GM18909 (cell line): ENCODE data around the gene TRAPPC4.
"Not testable (repeated sequence)": the region's sequence is repeated elsewhere in the genome, so short reads cannot be mapped to it uniquely, and the experiment has no call there.

Experiments
- ATAC-seq: cut with Tn5 transposase; IDR thresholded peaks from one replicate; pipeline ENCODE4 v1.9.1; 2021; ENCODE audit warnings: mild to moderate bottlenecking; ENCODE audit not compliant: unreplicated experiment, poor library complexity

TRAPPC4 gene

GRCh38 chr11:119012629-119013170, 5.9 kb upstream of the TRAPPC4 start:
- no peak for ATAC-seq

GRCh38 chr11:119014209-119014924, 4.2 kb upstream of the TRAPPC4 start:
- no peak for ATAC-seq

DNA sequence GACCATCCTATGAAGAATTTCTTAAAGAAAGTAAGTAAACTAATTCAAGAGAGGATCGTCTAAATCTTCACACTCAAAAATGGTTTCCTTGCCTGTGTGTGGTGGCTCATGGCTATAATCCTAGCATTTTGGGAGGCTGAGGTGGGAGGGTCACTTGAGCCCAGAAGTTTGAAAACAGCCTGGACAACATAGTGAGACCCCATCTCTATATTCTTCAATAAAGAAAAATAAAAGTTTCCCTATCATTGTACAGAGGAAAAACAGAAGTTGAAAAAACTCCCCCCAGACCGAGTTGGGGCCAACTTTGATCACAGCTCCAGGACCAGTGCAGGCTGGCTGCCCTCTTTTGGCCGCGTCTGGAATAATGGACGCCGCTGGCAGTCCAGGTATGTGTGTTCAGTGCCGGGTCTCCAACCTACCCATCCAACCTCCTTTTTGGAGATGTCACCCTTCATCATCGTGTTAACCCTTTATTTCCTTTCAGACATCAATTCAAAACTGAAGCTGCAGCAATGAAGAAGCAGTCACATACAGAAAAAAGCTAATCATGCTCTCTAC, 3.4 kb upstream of the TRAPPC4 start:
- ATAC-seq, result no peak

DNA sequence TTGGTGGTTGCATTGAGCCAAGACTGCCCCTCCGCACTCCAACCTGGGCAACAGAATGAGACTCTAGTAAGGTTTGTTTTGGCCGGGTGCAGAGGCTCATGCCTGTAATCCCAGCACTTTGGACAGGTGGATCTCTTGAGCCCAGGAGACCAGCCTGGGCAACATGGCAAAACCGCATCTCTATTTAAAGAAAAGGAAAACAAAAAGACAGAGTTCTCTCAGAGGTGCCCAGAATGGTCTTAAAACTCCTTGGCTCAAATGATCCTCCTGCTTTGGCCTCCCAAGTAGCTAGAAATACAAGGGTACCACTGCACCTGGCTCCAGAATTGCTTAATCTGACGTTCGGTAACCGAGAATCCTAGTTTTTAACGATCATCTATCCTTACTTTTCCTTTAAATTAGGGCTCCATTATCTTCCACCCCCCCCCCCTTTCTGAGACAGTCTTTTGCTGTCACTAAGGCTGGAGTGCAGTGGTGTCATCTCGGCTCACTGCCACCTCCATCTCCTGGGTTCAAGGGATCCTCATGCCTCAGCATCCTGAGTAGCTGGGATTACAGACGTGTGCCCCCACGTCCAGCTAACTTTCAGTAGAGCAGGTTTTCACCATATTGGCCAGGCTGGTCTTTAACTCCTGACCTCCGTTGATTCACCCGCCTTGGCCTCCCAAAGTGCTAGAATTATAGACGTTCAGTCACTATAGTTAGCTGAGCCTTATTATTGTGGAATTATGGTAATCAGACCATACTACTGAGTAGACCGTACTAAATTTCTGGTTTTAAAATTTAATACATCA, 2.2 kb upstream of the TRAPPC4 start:
- no peak for ATAC-seq

DNA sequence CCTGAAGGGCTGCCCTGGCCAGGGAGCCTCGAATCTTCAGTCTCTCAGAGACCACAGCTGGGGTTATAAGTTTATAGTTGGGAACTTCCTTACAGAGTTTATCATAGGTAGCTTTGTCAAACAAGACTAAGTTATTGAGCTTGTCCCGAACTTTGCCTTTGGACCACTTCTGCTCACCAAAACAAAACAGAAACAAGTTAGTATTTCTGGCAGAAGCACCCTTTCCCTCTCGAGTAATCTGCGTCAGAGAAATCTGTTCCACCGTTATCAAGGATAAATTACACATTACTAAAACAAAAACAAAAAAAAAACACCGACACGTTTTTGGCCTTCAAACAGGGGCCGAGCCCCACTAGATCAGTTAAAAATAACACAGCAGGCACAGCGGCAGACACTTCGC, 1.2 kb upstream of the TRAPPC4 start:
- ATAC-seq, result not testable (repeated sequence)

DNA sequence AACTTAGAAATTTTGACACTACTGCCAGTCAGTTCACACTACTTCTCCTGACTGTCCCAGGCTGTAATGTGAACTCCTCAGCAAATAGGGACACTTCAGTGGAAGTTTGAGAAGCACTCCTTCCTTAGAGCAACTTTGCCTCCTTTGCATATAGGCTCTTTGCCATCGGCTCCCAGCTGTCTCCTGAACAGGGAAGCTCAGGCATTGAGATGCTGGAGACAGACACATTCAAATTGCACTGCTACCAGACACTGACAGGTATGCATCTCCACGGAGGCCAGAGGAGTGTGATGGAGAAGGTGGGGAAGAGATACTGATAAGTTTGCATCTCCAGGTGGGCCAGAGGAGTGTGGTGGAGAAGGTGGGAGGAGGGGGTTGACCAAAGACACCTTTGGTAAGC, 1.4 kb downstream of the TRAPPC4 start:
- ATAC-seq, result no peak

DNA sequence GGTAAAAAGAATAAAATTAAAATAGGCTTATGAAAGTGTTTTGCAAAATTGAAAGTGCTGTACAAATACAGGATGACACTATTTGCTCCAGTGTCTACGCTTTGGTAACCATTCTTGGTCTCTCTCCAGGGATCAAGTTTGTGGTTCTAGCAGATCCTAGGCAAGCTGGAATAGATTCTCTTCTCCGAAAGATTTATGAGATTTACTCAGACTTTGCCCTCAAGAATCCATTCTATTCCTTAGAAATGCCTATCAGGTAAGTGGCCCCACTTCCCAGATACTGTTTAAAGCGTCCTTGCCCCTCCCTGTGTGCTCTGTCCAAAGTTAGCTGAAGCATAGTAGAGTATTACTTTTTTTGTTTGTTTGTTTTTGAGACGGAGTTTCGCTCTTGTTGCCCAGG, 3.1 kb downstream of the TRAPPC4 start:
- no peak for ATAC-seq

- no peak for ATAC-seq
Measured at GRCh38 chr11:119023741-119024140, 5.2 kb downstream of the TRAPPC4 start.

- no peak for ATAC-seq
Measured at GRCh38 chr11:119024430-119025098, 6.0 kb downstream of the TRAPPC4 start.

GRCh38 chr11:119025099-119025473, 6.5 kb downstream of the TRAPPC4 start:
- ATAC-seq, result no peak

DNA sequence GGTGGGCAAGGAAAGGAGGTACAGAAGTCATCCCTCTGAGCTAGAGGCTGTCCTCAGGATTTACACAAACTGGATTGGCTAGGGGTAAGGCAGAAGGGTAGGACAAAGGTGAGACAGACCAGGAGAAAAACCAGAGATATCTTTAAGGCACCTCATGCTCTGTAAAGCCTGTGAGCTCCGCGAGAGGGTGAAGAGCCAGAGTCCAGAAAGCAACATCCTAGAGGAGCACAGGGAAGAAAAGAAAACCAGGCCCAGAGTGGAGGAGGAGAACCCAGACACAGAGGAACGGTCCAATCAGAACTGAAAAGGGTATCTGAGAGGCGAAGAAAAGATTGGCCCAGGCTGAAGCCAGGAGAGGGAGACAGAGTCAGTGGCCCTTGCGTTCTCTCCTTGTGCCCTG, 7.0 kb downstream of the TRAPPC4 start:
- ATAC-seq, result no peak

GRCh38 chr11:119025978-119026766, 7.6 kb downstream of the TRAPPC4 start:
- no peak for ATAC-seq

GRCh38 chr11:119026970-119027369, 8.4 kb downstream of the TRAPPC4 start:
- ATAC-seq, result no peak

DNA sequence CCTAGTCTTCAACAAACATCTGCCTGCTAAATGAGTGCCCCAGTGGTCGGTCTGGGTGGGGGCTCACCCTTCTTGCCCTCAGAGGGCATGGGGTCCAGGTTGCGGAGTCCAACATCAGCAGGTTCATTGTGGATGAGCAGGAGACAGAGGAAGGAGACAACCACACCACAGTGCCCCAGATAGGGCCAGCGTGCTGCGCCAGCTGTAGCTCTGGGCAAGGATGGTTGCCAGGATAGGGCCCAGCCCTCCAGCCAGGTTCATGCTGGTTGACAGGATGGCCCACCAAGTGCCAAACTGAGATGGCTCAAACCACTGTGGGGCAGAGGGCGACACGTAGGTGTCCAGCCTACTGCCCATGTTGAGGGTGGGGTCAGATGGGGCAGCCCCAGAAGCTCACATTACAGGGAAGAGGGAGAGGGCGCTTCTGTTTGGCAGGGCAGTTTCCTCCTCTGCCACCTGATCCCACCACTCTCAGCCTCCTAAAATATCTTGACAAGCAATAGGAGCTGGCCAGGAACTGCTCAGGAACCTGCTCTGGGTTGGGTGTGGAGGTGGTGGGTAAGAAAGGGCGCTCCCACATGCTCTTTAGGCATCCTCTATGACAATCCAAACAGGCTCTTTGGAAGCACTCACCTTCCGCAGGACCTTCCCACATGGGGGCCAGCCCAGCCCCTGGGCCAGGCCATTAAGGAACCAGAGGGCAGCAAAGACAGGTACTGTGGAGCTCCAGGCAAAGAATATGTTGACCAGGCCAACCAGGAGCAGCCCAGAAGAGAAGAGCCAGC, 9.2 kb downstream of the TRAPPC4 start:
- no peak for ATAC-seq

DNA sequence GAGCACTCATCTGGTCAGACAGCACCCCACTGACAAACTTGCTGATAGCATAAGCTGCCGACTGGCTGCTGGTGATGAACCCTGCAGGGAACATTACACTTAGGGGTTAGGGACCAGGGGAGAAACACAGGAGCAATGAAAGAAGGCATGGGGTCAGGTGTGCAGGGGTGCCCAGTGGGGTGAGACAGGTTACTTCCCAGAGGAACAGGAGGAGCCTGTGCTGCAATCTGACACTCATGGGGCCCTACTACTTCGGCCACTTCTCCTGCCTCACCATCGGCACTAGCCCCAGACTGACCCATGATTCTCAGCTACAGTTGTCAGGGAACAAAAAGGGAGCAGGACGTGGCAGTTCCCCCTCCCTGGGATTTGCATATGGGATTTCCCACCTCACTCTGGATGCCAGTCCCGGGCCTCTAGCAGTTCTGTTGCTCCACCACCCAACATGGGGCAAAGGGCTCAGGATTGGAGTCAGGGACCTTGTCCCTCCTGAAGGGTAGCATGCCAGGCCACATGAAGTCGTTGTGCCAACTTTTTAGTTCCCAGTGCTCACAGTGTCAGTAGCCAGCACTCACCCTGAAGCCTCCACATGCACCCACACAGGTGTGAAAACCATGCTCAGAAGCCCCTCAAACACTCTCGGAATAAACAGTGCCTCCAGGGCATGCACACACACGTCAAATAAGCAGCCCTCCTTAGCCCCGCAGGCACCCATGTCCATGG, 9.9 kb downstream of the TRAPPC4 start:
- ATAC-seq, result no peak

GRCh38 chr11:119029069-119029339, 10.4 kb downstream of the TRAPPC4 start:
- no peak for ATAC-seq

DNA sequence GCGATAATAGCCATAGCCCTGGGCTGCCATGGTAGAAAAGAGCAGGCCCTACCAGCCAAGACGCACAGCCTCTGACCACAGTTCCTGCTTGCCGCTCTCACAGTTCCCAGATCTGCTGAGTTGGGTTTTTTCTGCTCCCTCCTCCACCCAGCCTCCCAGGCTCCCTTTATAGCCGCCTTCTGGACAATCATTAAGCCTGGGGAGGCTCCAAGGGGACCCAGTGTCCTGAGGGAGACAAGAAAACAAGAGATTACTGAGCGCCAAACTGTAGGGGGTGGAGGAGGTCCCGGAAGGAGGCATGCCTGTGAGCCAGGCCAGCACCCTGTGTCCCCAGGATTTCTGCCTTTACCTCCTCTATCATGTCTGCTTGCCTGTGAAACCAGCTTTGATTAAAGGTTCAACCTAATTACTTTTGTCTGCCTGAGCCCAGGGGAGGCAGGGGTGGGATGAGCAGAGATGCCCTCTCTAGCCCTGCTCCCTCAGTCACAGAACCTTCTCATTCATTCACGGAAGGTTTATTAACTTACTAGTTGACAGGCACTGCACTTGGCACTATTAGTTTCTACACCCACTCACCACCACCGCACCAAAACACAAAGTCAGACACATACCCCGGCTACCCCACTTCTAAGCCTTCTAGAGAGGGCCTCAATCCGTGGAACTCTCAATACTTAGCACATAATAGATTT, 10.9 kb downstream of the TRAPPC4 start:
- ATAC-seq, result no peak

DNA sequence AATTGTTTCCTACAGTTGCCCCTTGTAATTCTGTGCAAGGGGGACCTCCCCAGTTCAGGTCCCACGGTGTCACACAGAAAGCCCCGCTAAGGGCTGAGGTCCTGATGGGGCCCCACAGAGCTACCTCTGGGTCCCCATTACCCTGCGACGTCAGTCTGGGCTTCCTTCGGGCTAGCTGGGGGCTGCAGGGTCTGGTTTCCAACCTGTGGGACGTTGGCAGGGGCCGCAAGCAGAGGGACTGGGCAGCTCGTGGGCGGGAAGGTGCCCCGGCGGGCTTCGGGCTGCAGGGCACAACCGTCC, 11.4 kb downstream of the TRAPPC4 start:
- ATAC-seq, result peak; percentile 16
